K562 (cell line): ENCODE measurements around the gene MAN1B1. TPM values are rescaled to one million over a fixed set of nuclear protein-coding genes. Genes with fewer than 3 reads are reported as not detected.

Experiments
- BCL6 ChIP-seq: fragments of 250-450 bp; sonication (Bioruptor Pico); IDR thresholded peaks from 2 replicates; pipeline ENCODE4 v1.4.0; 2020
- BDP1 ChIP-seq: IDR thresholded peaks from 3 replicates; pipeline ENCODE4 v1.6.1; 2011; ENCODE audit not compliant: insufficient read length, insufficient read depth
- BRF1 ChIP-seq: IDR thresholded peaks from 3 replicates; pipeline ENCODE4 v1.6.1; 2011; ENCODE audit warnings: borderline replicate concordance, mild to moderate bottlenecking; ENCODE audit not compliant: insufficient read length; ENCODE audit errors: extremely low read depth
- CHD2 ChIP-seq: IDR thresholded peaks from 2 replicates; pipeline ENCODE4 v1.6.1; 2011; ENCODE audit warnings: low read depth, low read length
- CUX1 ChIP-seq: fragments of 200-800 bp; sonication (Bioruptor generic); IDR thresholded peaks from 2 replicates; pipeline ENCODE4 v1.6.1; 2016; ENCODE audit warnings: missing genetic modification characterization, missing compliant biosample characterization
- DDX20 ChIP-seq: fragments of 450-650 bp; IDR thresholded peaks from 2 replicates; pipeline ENCODE4 v1.6.1; 2016; ENCODE audit warnings: missing genetic modification characterization, low read depth, mild to moderate bottlenecking, missing compliant biosample characterization, moderate library complexity
- HDAC2 ChIP-seq: fragments of 450-650 bp; IDR thresholded peaks from 2 replicates; pipeline ENCODE4 v1.6.1; 2016; ENCODE audit warnings: mild to moderate bottlenecking
- ILF3 ChIP-seq: fragments of 450-650 bp; IDR thresholded peaks from 2 replicates; pipeline ENCODE4 v1.6.1; 2018; ENCODE audit warnings: antibody characterized with exemption, mild to moderate bottlenecking, moderate library complexity, borderline replicate concordance
- ILK ChIP-seq: fragments of 450-650 bp; IDR thresholded peaks from 2 replicates; pipeline ENCODE4 v1.6.1; 2016; ENCODE audit warnings: missing genetic modification characterization, low read depth, mild to moderate bottlenecking, missing compliant biosample characterization, moderate library complexity, borderline replicate concordance
- IRF9 ChIP-seq: fragments of 450-650 bp; IDR thresholded peaks from 2 replicates; pipeline ENCODE4 v1.6.1; 2016; ENCODE audit warnings: missing biosample characterization, missing genetic modification characterization
- JUNB ChIP-seq: fragments of 450-650 bp; formaldehyde crosslinking; conservative IDR thresholded peaks from 2 replicates; pipeline ENCODE4 v1.4.0; 2020; ENCODE audit warnings: mild to moderate bottlenecking
- NFIC ChIP-seq: fragments of 450-650 bp; IDR thresholded peaks from 2 replicates; pipeline ENCODE4 v1.6.1; 2017; ENCODE audit warnings: mild to moderate bottlenecking, inconsistent platforms
- PATZ1 ChIP-seq: fragments of 250-450 bp; sonication (Bioruptor Pico); IDR thresholded peaks from 2 replicates; pipeline ENCODE4 v1.5.0; 2020; ENCODE audit warnings: mild to moderate bottlenecking, borderline replicate concordance
- PRMT5 ChIP-seq: sonication (generic); formaldehyde crosslinking; IDR thresholded peaks from 2 replicates; pipeline ENCODE4 v1.5.0; 2020; ENCODE audit warnings: missing genetic modification reagents
- SOX6 ChIP-seq: fragments of 450-650 bp; IDR thresholded peaks from 2 replicates; pipeline ENCODE4 v1.6.1; 2014; ENCODE audit warnings: mild to moderate bottlenecking
- SREBF2 ChIP-seq: sonication (generic); formaldehyde crosslinking; IDR thresholded peaks from 2 replicates; pipeline ENCODE4 v1.4.0; 2020; ENCODE audit warnings: mild to moderate bottlenecking, missing genetic modification reagents
- TAL1 ChIP-seq: fragments of 450-650 bp; IDR thresholded peaks from 2 replicates; pipeline ENCODE4 v1.6.1; 2016; ENCODE audit warnings: mild to moderate bottlenecking
- U2AF2 ChIP-seq: fragments of 200-400 bp; formaldehyde crosslinking; optimal IDR thresholded peaks from 2 replicates; pipeline ENCODE3; 2017; ENCODE audit warnings: low read depth, mild to moderate bottlenecking, low read length
- YY1 ChIP-seq, 3 experiments: IDR thresholded peaks; 2 replicates each; pipeline ENCODE4 v1.6.1; 2011; ENCODE audit warnings: low read length in 2 of 3, mild to moderate bottlenecking in 2 of 3, moderate library complexity in 2 of 3, borderline replicate concordance in 1 of 3, control low read depth in 1 of 3, low read depth in 1 of 3; ENCODE audit not compliant: insufficient read depth in 3 of 3, insufficient replicate concordance in 2 of 3, control insufficient read depth in 1 of 3, insufficient read length in 1 of 3; ENCODE audit errors: extremely low read depth in 1 of 3
- ZNF146 ChIP-seq: IDR thresholded peaks from one replicate; pipeline ENCODE4 v1.6.1; 2018; ENCODE audit warnings: missing compliant biosample characterization; ENCODE audit not compliant: unreplicated experiment
- ZNF445 ChIP-seq: fragments of 250-450 bp; sonication (Bioruptor Pico); IDR thresholded peaks from 2 replicates; pipeline ENCODE4 v1.4.0; 2020; ENCODE audit warnings: low read depth, mild to moderate bottlenecking, moderate library complexity
- polyA plus RNA-seq, 8 experiments: library from polyadenylated mRNA; depleted of rRNA in 4 of 8; stranded (reverse) in 5 of 8; unstranded in 3 of 8; fragments of >200 nt; fragmentation: Nextera tagmentation in 2 of 8; fragmentation: Illumina TruSeq in 1 of 8; extraction: Ambion mirVana in 2 of 8; extraction: Trizol in 1 of 8; gene quantifications; 2 replicates each; pipeline versions ENCODE4 v1.2.1 to v1.2.3, GENCODE V29; 2011 to 2014; ENCODE audit warnings: inconsistent platforms in 1 of 8, missing spikeins in 1 of 8
- total RNA-seq, 7 experiments: library from RNA; depleted of rRNA in 6 of 7; stranded (reverse); fragments of >200 nt in 6 of 7; fragmentation: Illumina TruSeq in 2 of 7; extraction: Trizol in 2 of 7; gene quantifications; 2 replicates each; pipeline versions ENCODE4 v1.2.1 to v1.2.3, GENCODE V29; 2011 to 2021; ENCODE audit warnings: low replicate concordance in 1 of 7

MAN1B1 gene
- total and polyA plus RNA-seq, 9 of the 15 experiments (the other 6 are each of a cell fraction or from before 2014, with no cell fraction given) = 0.55 to 36.6 (median 27.3) TPM

DNA sequence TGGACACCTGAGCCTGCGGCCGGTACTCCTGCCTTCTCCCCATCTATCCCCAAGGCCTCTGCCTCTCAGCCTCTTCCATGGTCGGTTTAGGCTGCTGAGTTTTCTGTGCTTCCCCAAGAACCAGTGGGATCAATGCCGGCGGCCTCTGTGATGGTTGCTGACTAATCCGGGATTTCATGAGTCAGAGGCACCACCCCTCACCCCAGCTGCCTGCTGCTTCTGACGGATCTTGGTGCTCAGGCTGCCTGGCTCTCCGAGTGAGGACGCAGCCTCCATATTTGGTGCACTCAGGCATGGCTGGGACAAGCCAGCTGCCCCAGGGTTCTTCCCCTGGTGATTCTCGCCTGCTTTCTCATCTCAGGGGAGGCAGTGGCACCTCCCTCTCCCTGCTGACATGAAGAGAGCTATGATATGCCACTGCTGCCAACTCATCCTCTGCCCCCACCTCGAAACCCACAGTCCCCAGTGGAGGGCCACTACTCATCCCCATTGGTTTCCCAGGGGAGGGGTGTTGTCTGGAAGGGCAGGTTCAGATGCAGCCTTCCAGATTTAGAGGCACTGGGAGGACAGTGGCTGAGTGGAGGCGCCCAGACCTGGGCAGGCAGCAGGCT, 3.3 kb upstream of the MAN1B1 start (continued):
- TF ChIP-seq YY1 (IDR thresholded peaks at IDR 0.05; ENCODE audit: borderline replicate concordance in 1 of 3, control insufficient read depth in 1 of 3, extremely low read depth in 1 of 3, insufficient read depth in 3 of 3, insufficient read length in 1 of 3, insufficient replicate concordance in 2 of 3, low read depth in 1 of 3, low read length in 2 of 3) (peak in 2 of 3 experiments; percentile 19 to 76), ILK (no peak), BCL6 (CRISPR knock-in tag) (no peak), TAL1 (no peak), ILF3 (no peak), JUNB (CRISPR knock-in tag) (0 out of 2 replicates have a peak, but pooled peaks have one; percentile 25), CHD2 (no peak), PATZ1 (CRISPR knock-in tag) (no peak), DDX20 (tag) (no peak), ZNF146 (CRISPR knock-in tag) (no peak), IRF9 (tag) (no peak), U2AF2 (no peak), HDAC2 (0 out of 2 replicates have a peak, but pooled peaks have one; percentile 24), BRF1 (no peak), ZNF445 (CRISPR knock-in tag) (no peak), SOX6 (peak; percentile 29; the same call in 1 of the 2 replicates), SREBF2 (CRISPR knock-in tag) (no peak), PRMT5 (no peak), BDP1 (no peak), CUX1 (CRISPR knock-in tag) (0 out of 2 replicates have a peak, but pooled peaks have one; percentile 36), NFIC (no peak)
